Stomach (tissue), 4 donors: ENCODE measurements around the gene HERC4.

Experiments
- CTCF ChIP-seq, 7 experiments: fragments of 450-650 bp in 4 of 7; fragments of 200-600 bp in 3 of 7; sonication (generic) in 3 of 7; IDR thresholded peaks; one replicate each; pipeline ENCODE4 v1.5.1; 2016 to 2019; ENCODE audit warnings: antibody characterized with exemption in 7 of 7, control low read depth in 2 of 7, mild to moderate bottlenecking in 1 of 7
- EP300 ChIP-seq: sonication (generic); formaldehyde crosslinking; IDR thresholded peaks from one replicate; pipeline ENCODE4 v1.6.1; 2017; ENCODE audit warnings: antibody characterized with exemption
- POLR2A ChIP-seq, 4 donors: fragments of 450-650 bp; IDR thresholded peaks; one replicate each; pipeline ENCODE4 v1.6.1; 2016; ENCODE audit warnings: antibody characterized with exemption in 4 of 4, control low read depth in 2 of 4, mild to moderate bottlenecking in 1 of 4, moderate library complexity in 1 of 4
- POLR2AphosphoS5 ChIP-seq, 3 donors: sonication (generic); formaldehyde crosslinking; IDR thresholded peaks; one replicate each; pipeline ENCODE4 v1.6.1; 2016; ENCODE audit warnings: antibody characterized with exemption in 3 of 3

- TF ChIP-seq CTCF (IDR thresholded peaks at IDR 0.05), result no peak
- no peak for TF ChIP-seq POLR2A (IDR thresholded peaks at IDR 0.05)
- no peak for TF ChIP-seq POLR2AphosphoS5 (IDR thresholded peaks at IDR 0.05)
- no peak for TF ChIP-seq EP300
These were observed 160.2 kb downstream of the HERC4 start for GRCh38 chr10:67914777-67915340.
